Mesothelial cell of epicardium (in vitro differentiated cells): Measurements from ENCODE around the gene TCF3. TPM values are rescaled to one million over a fixed set of nuclear protein-coding genes. Genes with fewer than 3 reads are reported as not detected.
"Not testable (repeated sequence)": the region's sequence is repeated elsewhere in the genome, so short reads cannot be mapped to it uniquely, and the experiment has no call there.

Experiments
- DNase-seq, 2 experiments: peaks; one replicate each; pipeline ENCODE4 v3.0.0; 2021; ENCODE audit warnings: low spot score in 2 of 2; ENCODE audit not compliant: unreplicated experiment in 2 of 2
- H3K27ac Mint-ChIP-seq: 2 replicates; pipeline ENCODE4 v1.8.0; 2021; ENCODE audit warnings: mixed read lengths
- H3K27me3 Mint-ChIP-seq: 2 replicates; pipeline ENCODE4 v1.8.0; 2021; ENCODE audit warnings: low read depth, mixed read lengths
- H3K36me3 Mint-ChIP-seq: 2 replicates; pipeline ENCODE4 v1.8.0; 2021; ENCODE audit warnings: mixed read lengths
- H3K4me1 Mint-ChIP-seq: 2 replicates; pipeline ENCODE4 v1.8.0; 2021; ENCODE audit warnings: mixed read lengths
- H3K4me3 Mint-ChIP-seq: 2 replicates; pipeline ENCODE4 v1.8.0; 2021; ENCODE audit warnings: mild to moderate bottlenecking, moderate library complexity, mixed read lengths
- H3K9me3 Mint-ChIP-seq: 2 replicates; pipeline ENCODE4 v1.8.0; 2021; ENCODE audit warnings: mixed read lengths
- total RNA-seq: library from RNA; stranded (reverse); gene quantifications from 3 replicates; pipeline ENCODE4 v1.2.1, GENCODE V29; 2021
- TF ChIP-seq, protein P1 (sequence below): fragments of 200-600 bp; sonication (generic); IDR thresholded peaks from one replicate; pipeline ENCODE4 v1.5.0; 2021; ENCODE audit warnings: antibody characterized with exemption; ENCODE audit not compliant: unreplicated experiment

TCF3 gene
- total RNA-seq, 1 donor from 2014 or later: 227 TPM

DNA sequence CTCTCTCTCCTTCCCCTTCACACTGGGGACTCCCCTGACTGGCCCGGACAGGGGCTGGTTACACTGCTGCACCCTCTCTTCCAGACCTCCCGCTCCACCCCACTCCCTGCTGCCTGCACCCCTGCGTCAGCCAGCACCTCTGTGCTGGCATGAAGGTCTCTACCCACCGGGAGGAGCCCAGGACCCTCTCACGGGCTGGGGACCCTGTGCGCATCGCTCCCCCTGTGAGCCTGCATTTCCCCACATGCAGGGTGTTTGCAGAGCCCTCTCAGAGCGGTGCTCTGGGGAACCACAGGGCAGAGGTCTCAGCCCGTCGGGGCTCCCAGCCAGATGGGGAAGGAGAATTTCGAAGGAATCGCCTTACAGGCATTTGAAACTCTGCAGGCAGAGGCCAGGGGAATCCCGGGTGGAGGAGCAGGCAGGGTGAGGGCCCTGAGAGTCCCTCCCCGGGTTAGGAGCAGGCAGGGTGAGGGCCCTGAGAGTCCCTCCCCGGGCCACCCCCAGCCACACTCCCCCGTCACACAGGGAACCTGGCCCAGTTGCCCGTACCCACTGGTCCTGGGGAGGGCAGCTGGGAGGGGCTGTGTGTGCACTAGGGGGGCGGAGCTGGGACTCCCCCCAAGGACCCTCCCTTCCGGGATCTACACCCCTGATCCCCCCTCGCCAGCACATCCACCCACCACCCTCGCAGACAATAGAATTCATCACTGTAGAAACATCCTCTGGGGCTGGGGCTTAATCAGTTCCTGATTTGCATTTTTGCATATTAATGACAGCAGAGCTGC is 16.3 kb upstream of the TCF3 start:
- H3K27me3 Mint-ChIP-seq: peaks cover 60% of the 10 kb centered on the region
- TF ChIP-seq, protein P1, sequence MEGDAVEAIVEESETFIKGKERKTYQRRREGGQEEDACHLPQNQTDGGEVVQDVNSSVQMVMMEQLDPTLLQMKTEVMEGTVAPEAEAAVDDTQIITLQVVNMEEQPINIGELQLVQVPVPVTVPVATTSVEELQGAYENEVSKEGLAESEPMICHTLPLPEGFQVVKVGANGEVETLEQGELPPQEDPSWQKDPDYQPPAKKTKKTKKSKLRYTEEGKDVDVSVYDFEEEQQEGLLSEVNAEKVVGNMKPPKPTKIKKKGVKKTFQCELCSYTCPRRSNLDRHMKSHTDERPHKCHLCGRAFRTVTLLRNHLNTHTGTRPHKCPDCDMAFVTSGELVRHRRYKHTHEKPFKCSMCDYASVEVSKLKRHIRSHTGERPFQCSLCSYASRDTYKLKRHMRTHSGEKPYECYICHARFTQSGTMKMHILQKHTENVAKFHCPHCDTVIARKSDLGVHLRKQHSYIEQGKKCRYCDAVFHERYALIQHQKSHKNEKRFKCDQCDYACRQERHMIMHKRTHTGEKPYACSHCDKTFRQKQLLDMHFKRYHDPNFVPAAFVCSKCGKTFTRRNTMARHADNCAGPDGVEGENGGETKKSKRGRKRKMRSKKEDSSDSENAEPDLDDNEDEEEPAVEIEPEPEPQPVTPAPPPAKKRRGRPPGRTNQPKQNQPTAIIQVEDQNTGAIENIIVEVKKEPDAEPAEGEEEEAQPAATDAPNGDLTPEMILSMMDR: no peak
- H3K4me1 Mint-ChIP-seq: peaks cover 11% of the 10 kb centered on the region
- no peak for DNase-seq
- no peaks in the 10 kb centered on the region for H3K36me3 Mint-ChIP-seq
- H3K27ac Mint-ChIP-seq: no peak overlapping the region
- H3K4me3 Mint-ChIP-seq: no peak overlapping the region
- H3K9me3 Mint-ChIP-seq: no peaks in the 10 kb centered on the region

DNA sequence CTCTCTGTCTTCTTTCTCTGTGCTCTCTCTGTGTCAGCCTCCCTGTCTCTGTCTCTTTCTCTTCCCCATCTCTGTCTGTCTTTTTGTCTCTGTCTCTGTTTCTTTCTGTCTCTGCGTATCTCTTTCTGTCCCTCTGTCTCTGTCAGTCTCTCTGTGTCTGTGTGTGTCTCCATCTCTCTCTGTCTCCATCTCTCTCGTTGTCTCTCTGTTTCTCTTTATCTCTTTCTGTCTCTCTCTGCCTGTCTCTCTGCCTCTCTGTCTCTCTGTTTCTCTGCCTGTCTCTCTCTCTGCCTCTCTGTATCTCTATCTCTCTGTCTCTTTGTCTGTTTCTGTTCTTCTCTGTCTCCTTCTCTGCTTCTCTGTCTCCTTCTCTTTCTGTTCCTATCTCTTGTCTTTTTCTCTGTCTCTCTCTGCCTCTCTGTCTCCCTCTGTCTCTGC is 15.7 kb upstream of the TCF3 start:
- no peak for DNase-seq
- TF ChIP-seq, protein P1: no peak
- H3K4me1 Mint-ChIP-seq: peaks cover 11% of the 10 kb centered on the region
- H3K27ac Mint-ChIP-seq: no peak overlapping the region
- peak overlapping the region; percentile 1 for H3K4me3 Mint-ChIP-seq
- H3K27me3 Mint-ChIP-seq: peaks cover 54% of the 10 kb centered on the region
- H3K36me3 Mint-ChIP-seq: no peaks in the 10 kb centered on the region
- no peaks in the 10 kb centered on the region for H3K9me3 Mint-ChIP-seq

DNA sequence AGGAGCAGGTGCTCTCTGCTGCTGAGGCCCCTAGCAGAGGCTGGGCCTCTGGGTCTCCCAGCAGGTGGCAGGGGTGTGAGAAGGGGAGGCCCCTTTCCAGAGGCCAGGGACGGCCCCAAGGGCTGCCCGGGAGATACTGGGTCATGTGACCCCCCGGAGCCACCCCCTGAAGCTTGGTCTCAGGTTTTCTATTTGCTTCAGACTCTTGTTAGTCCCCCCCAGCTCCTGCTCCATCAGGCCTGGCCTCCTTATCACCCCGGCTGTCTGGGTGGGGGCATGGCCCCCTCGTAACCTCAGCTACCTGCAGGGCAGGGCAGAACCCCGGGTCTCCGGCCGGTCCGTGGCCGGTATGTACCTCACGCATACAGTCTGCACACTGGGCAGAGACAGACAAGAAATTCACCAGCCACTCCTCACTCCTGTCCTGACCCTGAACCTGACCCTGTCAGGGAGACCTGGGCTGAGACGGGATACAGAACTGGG is 13.2 kb upstream of the TCF3 start:
- TF ChIP-seq, protein P1: no peak
- Mint-ChIP-seq H3K4me1 (peaks cover 11% of the 10 kb centered on the region), H3K4me3 (no peak overlapping the region), H3K27me3 (peaks cover 33% of the 10 kb centered on the region), H3K27ac (no peak overlapping the region), H3K36me3 (no peaks in the 10 kb centered on the region), H3K9me3 (no peaks in the 10 kb centered on the region)
- no peak for DNase-seq

DNA sequence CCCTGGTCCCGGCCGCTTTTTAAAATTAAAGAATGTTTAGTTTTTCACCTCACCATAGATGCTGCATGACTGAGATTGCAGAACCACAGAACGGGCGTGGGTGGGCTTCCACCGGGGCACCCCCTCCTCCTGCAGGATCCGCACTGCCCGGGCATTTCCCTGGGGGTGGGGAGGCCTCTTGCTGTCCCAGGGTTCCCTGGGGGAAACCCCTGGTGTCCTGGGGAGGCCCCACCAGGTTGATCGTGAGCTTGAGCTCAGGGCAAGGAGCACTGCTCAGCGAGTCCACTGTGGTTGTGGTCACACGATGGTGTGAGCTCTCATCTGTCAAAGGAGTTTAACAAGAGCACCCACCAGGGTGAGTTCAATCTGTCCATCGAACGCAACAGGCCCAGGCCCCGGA is 11.4 kb upstream of the TCF3 start:
- no peaks in the 10 kb centered on the region for H3K36me3 Mint-ChIP-seq
- H3K4me3 Mint-ChIP-seq: no peak overlapping the region
- peaks cover 13% of the 10 kb centered on the region for H3K4me1 Mint-ChIP-seq
- H3K27me3 Mint-ChIP-seq: peaks cover 15% of the 10 kb centered on the region
- TF ChIP-seq, protein P1: no peak
- no peak overlapping the region for H3K27ac Mint-ChIP-seq
- no peak for DNase-seq
- no peaks in the 10 kb centered on the region for H3K9me3 Mint-ChIP-seq

DNA sequence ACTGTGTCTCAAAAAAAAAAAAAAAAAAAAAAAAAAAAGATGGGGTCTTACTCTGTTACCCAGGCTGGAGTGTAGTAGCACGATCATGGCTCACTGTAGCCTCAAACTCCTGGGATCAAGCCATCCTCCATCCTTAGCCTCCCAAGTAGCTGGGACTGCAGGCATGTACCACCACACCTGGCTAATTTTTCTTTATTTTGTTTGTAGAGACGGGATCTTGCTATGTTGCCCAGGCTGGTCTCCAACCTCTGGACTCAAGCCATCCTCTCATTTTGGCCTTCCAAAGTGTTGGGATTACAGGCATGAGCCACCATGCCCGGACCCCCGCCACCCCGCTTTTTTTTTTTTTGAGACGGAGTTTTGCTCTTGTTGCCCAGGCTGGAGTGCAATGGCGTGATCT is 10.8 kb upstream of the TCF3 start:
- H3K4me3 Mint-ChIP-seq, H3K27me3 Mint-ChIP-seq, H3K27ac Mint-ChIP-seq, H3K4me1 Mint-ChIP-seq, H3K9me3 Mint-ChIP-seq, H3K36me3 Mint-ChIP-seq, DNase-seq: not testable (repeated sequence)

DNA sequence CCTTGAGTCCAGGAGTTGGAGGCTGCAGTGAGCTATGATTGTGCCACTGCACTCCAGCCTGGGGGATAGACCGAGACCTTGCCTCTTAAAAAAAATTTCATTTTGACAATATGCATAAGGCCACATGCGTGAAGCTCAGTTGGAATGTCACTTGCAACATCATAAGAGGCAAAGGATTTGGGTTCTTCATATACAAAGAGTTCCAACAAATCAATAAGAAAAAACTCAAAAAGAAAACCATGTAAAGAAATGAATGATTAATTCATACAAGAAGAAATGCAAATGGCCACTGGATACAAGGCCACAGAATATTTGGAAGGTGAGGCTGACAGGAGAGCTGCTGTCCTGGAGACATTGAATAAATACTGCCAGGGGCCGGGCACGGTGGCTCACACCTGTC is 9.6 kb upstream of the TCF3 start:
- Mint-ChIP-seq H3K4me1 (peaks cover 8% of the 10 kb centered on the region), H3K27ac (no peak overlapping the region), H3K27me3 (no peaks in the 10 kb centered on the region), H3K4me3 (no peak overlapping the region), H3K36me3 (no peaks in the 10 kb centered on the region), H3K9me3 (no peaks in the 10 kb centered on the region)
- no peak for DNase-seq
- TF ChIP-seq, protein P1: no peak
